HG03460 (cell line): ENCODE results near the gene OR10A6.

Experiments
- ATAC-seq: cut with Tn5 transposase; IDR thresholded peaks from one replicate; pipeline ENCODE4 v1.9.1; 2021; ENCODE audit not compliant: unreplicated experiment

OR10A6 gene

GRCh38 chr11:7882860-7883259 lies 48.2 kb downstream of the OR10A6 start:
- no peak for ATAC-seq
